ENCODE data around the gene CDH23.

The CDH23 gene

DNA sequence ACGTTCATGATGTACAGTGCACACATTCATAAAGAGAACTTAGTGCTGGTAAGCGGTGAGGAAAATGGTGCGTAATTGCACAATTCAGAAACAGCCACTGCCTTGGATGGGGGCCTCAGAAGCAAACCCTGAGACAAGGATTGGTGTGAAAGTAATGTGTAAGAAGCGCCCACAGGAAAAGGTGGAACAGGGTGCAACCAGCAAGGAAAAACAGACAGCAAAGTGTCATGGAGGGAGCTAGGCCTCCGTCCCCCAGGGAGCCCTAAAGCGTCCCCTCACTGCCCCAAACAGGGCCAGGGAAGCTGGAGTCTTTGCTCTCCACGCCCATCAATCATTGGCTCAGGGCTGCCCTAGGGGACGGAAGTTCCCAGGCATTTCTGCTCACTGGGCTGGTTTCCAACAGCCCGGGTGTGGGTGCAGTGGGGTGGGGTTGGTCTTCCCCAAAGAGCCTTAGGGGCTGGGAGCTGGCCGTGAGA is 332.5 kb downstream of the CDH23 start:
- FAIRE-seq, result no peak

DNA sequence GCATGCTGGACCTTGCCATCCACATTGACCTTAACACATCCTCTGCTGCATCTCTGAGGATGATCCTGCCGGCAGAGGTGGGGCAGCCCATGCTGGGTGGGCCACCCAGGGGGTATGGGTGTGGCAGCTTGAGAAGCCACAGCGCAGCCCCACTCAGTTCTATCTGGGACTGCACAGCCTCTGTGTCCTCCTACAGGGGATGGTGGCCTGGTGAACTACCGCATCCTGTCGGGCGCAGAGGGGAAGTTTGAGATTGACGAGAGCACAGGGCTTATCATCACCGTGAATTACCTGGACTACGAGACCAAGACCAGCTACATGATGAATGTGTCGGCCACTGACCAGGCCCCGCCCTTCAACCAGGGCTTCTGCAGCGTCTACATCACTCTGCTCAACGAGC is 335.1 kb downstream of the CDH23 start:
- FAIRE-seq, result no peak

DNA sequence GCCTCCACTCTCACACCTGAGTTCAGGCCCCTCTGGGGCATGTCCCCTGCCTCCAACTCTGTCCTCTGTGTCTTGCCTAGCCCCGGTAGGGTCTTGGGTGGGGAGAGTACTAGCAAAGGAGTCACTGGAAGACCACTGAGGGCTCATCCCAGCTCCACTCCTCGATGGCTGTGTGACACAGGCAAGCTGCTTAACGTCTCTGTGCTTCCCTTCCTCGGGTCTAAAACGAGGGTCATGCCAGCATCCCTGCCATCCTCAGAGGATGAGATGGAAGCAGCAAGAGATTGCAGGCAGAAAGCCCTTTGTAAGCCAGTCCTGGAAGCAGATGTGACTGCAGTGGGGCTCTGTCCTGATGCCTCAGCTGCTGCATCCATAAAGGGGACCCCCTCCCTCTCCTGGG is 338.1 kb downstream of the CDH23 start:
- no peak for FAIRE-seq

DNA sequence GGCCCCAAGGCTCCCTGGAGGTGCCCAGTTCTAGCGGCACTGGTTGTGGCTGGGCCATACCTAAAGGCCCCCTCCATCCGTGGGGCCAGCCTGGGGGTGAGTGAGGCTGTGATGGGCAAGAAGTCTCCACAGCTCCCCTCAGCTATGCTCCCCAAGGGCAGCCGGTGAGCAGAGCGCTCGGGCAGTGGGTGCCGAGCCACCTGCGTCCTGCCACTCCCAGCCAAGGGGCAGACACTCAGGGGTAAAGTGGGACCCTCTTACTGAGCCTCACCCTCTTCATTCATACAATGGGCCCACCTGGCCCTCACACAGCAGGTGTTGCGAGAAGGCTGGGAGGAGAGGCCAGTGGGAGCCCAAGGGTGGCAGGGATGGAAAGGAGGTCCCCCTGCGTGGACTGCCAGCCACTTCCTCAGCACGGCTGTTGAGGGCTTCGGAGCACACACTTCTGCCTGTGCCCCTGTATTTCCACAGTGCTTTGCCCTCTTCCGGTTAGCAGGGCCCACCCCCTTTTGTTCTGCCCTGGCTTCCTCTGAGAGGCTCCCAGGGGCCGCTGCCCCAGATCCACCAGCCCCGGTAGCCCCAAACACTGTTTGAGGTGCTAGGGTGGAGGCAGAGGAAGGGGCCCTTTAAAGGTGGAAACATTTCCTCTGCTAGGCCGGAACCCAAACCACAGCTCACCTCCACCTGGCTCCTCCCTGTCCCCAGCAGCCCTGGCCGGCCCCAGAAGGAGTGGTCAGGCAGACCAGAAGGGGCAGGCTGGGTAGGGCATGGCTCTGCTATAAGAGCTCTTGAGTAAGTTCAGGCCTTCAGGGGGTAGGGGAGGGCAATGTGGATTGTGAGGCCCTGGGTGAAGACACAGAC is 339.2 kb downstream of the CDH23 start:
- FAIRE-seq, result no peak

DNA sequence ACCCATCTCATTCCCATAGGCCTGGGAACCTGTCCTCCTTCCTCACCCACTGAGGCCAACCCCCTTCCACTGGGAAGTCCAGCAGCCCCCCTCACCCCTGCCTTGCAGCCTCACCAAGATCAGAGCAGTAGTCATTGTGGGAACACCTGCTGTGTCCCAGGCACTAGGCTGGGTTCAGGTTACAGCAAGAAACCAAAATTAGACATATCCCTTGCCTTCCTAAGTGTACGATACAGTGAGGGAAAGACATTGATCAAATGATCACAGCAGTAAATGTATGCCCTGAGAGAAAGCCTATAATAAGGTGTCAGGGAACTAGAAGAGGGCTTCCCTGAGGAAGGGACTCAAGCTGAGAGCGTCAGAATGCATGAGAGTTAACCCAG is 339.8 kb downstream of the CDH23 start:
- FAIRE-seq, result no peak

DNA sequence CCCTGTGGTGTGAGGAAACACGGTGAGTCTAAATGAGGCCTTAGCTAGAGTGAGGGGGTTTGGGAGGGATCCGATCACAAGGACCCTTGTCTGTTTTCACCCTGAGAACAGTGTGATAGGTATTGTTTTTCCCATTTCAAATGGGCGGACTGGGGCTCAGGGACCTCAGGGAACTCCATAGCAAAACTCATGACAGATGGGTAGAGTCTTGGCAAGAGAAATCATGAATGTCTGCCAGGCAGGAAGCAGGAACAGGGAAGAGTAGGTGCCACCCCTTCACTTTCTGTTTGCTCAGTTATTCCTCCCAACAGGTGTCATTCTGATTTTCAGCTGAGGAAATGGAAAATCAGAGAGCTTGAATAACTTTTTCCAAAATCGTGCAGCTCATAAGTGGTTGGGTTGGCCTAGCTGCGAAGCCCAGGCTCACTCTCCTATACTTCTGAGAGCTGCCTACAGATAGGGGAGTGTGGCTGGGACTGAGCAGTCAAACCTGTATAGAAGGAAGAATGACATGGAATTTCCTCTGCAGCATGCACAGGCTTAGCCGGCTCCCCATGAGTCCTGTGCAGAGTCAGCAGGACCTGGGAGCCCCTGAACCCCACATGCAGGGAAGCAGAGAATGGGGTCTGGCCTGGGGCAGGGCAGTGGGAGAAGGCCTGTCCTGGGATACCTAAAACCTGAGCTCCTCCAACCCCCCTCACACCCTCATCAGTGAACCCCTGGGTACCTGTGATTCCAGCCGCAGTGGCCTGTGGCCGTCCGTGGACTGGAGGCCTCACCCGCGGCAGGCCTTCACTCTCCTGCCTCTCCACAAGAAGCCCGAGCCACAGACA is 340.5 kb downstream of the CDH23 start:
- FAIRE-seq, result no peak

DNA sequence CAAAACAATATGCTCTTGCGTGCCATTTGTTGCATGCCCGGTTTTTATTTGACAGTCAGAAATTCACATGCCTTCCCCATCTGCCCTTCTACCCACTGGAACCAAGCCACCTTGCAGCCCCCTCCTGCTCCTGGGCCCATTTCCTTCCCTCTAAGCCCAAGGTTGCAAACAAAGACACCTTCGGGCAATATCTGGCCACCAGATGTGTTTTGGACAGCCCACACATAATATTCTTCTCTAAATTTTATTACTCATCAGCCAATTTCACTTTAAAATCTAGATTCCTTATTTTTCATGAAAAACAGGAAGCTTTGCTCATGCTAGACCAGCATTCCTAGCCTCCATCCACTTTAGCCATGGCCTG is 341.1 kb downstream of the CDH23 start:
- no peak for FAIRE-seq

GRCh38 chr10:71739358-71739900 is 342.7 kb downstream of the CDH23 start:
- FAIRE-seq, result no peak

DNA sequence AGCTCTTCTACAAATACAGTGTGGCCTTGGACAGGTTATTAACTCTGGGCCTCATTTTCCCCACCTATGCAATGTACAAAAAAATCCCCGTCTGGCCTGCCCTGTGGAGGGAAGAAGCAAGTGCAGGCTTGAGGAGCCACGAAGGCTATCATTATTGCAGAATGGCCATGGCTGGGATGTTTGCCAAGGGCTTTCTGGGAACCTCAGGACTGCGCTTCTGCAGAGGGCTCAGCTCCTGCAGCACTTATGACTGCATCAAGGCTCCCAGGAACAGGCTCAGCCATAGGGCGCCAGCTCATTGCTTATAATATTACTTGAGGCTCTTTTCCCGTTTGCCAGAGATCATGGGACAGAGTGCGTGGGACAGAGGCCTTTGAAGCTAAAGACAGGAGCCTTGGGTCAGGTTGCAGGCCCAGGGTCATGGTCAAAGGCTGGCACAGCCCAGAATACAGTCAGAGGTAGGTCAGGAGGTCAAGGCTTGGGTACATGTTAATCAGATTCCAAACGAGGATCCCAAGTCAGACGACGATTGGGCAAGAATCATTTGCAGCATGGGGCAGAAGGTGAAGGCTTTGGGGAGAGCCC is 343.4 kb downstream of the CDH23 start:
- no peak for FAIRE-seq

- no peak for FAIRE-seq
These were observed 344.3 kb downstream of the CDH23 start for GRCh38 chr10:71741029-71741428.

- no peak for FAIRE-seq
These were observed 345.0 kb downstream of the CDH23 start for GRCh38 chr10:71741671-71742070.

DNA sequence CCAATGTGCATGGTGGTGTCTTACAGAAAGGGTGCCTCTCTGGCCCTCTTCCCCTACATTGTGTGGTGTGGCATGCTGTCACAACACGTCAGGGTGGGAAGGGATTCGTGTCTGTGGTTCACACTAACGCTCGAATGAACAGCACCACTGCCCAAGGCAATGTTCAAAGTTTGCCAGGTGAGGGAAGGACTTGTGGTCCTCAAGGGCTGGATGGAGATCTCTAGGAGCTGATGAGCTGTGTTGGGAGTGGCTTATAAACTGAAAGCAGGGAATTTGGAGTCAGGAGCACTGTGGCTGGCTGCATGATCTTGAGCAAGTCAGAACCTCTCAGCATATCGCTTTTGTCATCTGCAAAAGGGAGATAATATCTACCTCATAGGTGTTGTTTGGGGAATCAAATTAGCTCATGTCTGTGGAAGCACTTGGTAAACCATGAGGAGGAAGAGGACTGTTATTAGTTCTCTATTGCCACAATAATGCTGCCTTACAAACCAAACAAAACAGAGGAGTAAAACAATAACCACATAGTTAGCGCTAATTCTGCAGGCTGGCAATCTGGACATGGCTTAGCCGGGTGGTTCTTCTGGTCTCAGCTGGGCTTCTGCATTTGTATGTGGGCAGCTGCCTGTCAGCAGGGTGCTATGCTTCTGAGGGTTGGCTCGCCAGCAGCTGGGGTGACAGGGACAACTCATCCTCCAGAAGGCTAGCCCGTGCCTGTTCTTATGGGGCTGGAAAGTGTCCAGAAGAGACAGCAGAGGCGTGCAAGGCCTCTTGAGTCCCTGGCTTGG is 345.8 kb downstream of the CDH23 start:
- no peak for FAIRE-seq

DNA sequence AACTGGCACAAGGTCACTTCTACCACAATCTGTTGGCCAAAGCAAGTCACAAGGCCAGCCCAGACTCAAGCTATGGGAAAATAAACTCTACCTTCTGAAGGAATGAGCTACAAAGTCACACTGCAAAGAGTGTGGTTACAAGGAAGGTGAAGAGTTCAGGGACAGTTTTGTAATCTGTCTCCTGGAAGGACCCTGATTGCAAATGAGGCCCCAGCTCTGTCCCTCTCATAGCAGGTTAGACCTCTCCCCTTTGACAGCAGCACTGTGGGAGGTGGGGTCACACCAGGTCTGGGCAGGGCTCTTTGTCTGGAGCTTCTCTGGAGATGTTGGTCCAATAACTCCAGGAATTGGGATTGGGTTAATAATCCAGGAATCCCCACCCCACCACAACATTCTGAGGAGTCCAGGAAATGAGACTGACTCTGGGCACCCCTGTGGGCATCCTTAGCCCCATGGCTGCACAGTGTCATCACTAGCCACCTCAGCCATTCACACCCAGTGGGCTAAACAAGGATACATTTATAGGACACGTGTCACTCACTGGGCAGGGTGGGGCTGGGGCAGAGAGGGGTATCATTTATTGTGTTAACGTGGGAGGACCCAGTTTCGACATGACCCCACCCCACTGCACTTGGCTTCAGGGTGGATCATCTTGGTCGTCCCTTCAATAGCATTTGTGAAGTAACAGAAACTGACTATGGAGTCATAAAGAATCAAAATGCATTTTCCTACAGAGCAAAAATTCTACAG is 346.5 kb downstream of the CDH23 start:
- FAIRE-seq, result no peak

GRCh38 chr10:71743866-71744265 is 347.1 kb downstream of the CDH23 start:
- FAIRE-seq, result no peak

GRCh38 chr10:71744897-71745663 is 348.4 kb downstream of the CDH23 start:
- FAIRE-seq, result no peak

GRCh38 chr10:71745664-71746250 is 349.0 kb downstream of the CDH23 start:
- no peak for FAIRE-seq

DNA sequence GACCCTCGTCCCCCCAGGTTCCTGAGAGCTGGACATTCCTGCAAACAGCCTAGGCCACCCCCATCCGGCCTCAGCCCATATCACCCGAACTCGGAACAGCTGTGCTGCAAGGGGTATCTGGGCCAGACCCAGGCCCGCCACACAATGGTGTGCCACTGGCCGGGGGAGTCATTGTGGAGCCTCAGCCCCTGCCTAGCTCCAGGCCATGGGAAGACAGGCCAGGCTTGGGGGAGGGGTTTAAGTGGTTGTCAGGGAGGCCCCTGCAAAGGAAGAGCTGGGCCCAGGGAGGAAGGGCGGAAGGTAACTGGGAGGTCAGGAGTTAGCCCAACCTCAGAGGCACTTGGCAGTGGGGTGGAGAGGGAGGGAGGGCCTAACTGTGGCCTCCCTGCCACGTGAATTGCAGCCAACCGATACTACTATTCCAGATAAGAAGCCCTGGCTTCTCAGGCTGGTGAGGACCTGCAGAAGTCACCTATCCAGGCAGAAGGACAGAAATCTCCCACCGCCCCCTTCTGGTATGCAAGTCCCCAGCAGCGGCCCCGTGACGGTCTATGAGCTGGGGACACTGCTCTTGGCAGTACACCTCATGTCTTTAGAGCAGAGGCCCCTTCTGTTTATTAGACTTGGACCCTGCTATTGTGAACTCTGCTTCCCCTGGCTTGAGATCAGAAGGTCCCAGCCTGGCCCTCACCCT is 349.8 kb downstream of the CDH23 start:
- no peak for FAIRE-seq

DNA sequence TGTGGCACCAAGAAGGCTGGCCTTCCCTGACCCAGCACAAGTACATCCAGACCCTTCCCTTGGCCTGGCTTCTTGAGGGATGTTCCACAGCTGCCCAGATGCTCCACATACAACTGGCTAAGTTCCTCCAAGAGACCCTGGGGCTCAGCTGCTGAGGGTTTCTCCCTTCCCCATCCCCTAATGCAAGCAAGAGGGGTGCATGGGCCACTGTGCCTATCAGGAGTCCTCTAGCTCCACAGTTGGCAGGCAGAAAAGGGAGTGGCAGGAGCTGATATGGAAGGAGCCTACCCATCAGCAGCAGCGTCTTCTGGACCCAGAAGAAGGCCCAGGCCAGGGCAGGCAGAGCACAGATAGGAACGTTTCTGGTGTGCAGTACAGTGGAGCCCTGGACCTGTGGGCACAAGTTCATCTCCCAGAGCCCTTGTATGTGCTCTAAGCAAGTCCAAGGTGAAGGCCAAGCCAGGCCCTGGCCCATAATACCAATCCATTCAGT is 350.4 kb downstream of the CDH23 start:
- no peak for FAIRE-seq
